ENCODE data around the gene PSMD10. TPM values are rescaled to one million over a fixed set of nuclear protein-coding genes. Genes with fewer than 3 reads are reported as not detected.

Gene PSMD10
- total and polyA plus RNA-seq, 2 experiments from 2014 or later, result 78.6 to 130 TPM

DNA sequence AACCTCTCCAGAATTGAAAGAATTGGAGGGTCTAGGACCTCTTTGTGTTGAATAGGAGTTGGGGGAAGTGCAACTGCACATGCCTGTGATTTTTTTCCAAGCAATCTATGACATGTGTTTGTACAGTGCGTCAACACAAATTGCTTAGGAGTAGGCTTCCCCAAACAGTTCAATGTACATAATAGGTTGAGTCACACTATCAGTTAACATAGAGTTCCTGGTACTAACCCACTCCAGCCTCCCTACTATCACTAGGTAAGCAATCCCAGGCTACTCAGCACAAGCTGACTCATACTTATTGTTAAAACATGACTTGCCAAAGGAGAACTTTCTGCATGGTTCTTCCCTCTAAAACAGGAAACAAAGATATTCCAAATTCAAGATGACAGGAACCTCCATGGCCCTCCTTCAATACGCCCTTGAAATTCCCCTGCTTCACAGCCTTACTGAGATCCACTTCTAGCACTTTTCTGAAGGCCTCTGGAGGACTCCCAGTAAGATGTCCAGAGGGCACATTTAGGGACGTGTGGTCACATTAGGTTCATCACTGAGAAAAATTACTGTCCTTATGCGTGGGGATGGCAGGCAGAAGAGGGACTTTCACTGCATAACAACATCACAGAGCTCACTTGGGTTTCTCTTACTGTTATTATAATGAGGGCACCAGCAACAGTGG lies 54.9 kb downstream of the PSMD10 start:
- no peaks in the 10 kb centered on the region for H3K4me1 ChIP-seq (ENCODE audit: low read depth)
- no peak overlapping the region for H3K4me3 ChIP-seq
- TF ChIP-seq, protein P1, sequence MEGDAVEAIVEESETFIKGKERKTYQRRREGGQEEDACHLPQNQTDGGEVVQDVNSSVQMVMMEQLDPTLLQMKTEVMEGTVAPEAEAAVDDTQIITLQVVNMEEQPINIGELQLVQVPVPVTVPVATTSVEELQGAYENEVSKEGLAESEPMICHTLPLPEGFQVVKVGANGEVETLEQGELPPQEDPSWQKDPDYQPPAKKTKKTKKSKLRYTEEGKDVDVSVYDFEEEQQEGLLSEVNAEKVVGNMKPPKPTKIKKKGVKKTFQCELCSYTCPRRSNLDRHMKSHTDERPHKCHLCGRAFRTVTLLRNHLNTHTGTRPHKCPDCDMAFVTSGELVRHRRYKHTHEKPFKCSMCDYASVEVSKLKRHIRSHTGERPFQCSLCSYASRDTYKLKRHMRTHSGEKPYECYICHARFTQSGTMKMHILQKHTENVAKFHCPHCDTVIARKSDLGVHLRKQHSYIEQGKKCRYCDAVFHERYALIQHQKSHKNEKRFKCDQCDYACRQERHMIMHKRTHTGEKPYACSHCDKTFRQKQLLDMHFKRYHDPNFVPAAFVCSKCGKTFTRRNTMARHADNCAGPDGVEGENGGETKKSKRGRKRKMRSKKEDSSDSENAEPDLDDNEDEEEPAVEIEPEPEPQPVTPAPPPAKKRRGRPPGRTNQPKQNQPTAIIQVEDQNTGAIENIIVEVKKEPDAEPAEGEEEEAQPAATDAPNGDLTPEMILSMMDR (IDR thresholded peaks at IDR 0.05; ENCODE audit: low read depth, low read length), result no peak
- no peaks in the 10 kb centered on the region for H3K27me3 ChIP-seq
- no peak overlapping the region for H3K27ac ChIP-seq
- H3K36me3 ChIP-seq, result no peaks in the 10 kb centered on the region
- DNase-seq (ENCODE audit: low read depth in 1 of 2, low spot score in 1 of 2), result peak in 1 of 2 donors; percentile 78
- H3K9me3 ChIP-seq (ENCODE audit: low read depth), result no peaks in the 10 kb centered on the region

DNA sequence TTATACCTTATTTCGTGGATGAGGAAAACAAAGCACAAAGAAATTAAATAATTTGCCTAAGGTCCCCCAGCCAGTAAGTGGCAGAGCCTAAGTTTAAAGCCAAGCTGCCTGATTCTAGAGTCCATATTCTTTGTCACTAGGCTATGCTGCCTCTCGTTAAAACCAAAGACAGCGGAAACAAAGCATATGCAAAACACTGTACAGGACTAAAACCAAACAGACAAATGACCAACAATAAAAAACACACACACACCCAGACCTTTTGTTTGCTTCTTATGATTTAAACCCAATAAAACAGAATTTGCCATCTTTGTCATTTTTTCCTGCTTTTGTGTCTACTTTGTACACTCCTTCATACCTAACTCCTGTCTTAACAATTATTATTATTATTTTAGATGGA lies 56.6 kb downstream of the PSMD10 start:
- TF ChIP-seq, protein P1 (IDR thresholded peaks at IDR 0.05; ENCODE audit: low read depth, low read length), result no peak

More for the DNA sequence above, 56.6 kb downstream of the PSMD10 start:
- Histone ChIP-seq H3K27me3 (no peaks in the 10 kb centered on the region), H3K27ac (no peak overlapping the region), H3K4me3 (no peak overlapping the region), H3K9me3 (ENCODE audit: low read depth) (no peaks in the 10 kb centered on the region), H3K36me3 (no peaks in the 10 kb centered on the region), H3K4me1 (ENCODE audit: low read depth) (peaks cover 6% of the 10 kb centered on the region)
- no peak for DNase-seq (ENCODE audit: low read depth in 1 of 2, low spot score in 1 of 2)

Other genes with a start within 250 kb of the PSMD10 start
- not detected in 2 replicates for gene TEX13B, start 109.2 kb downstream of the PSMD10 start, total RNA-seq
- gene TEX13B, start 109.2 kb downstream of the PSMD10 start, polyA plus RNA-seq, result not detected in 2 replicates
- 0.07 TPM in 1 of 2 replicates, not detected in the other for gene VSIG1, start 46.5 kb downstream of the PSMD10 start, total RNA-seq
- not detected in 2 replicates for gene VSIG1, start 46.5 kb downstream of the PSMD10 start, polyA plus RNA-seq
- gene ATG4A, start 236 bp upstream of the PSMD10 start, total RNA-seq, result 13.0 and 17.8 TPM in 2 replicates
- gene ATG4A, start 236 bp upstream of the PSMD10 start, polyA plus RNA-seq, result 19.4 and 29.5 TPM in 2 replicates

All from cardiac muscle cell (in vitro differentiated cells and primary cell).